Epithelial cell of proximal tubule (primary cell): ENCODE measurements around the gene TGM5. TPM values are rescaled to one million over a fixed set of nuclear protein-coding genes. Genes with fewer than 3 reads are reported as not detected.

ENCODE experiments used
- DNase-seq: peaks from one replicate; pipeline ENCODE4 v3.0.0-alpha.2; 2011; ENCODE audit warnings: low read depth
- H3K4me3 ChIP-seq: 2 replicates; pipeline ENCODE4 v1.5.1; 2011; ENCODE audit warnings: low read depth, mild to moderate bottlenecking, low read length
- total RNA-seq: library from RNA; depleted of rRNA; stranded (reverse); fragments of >200 nt; gene quantifications from 2 replicates; pipeline ENCODE4 v1.2.3, GENCODE V29; 2015
- TF ChIP-seq, protein P1 (sequence below): conservative IDR thresholded peaks from 2 replicates; pipeline ENCODE4 v1.5.1; 2012; ENCODE audit warnings: low read depth, mild to moderate bottlenecking, low read length

Gene TGM5
- total RNA-seq, 1 donor from 2014 or later = 0.06 TPM

DNA sequence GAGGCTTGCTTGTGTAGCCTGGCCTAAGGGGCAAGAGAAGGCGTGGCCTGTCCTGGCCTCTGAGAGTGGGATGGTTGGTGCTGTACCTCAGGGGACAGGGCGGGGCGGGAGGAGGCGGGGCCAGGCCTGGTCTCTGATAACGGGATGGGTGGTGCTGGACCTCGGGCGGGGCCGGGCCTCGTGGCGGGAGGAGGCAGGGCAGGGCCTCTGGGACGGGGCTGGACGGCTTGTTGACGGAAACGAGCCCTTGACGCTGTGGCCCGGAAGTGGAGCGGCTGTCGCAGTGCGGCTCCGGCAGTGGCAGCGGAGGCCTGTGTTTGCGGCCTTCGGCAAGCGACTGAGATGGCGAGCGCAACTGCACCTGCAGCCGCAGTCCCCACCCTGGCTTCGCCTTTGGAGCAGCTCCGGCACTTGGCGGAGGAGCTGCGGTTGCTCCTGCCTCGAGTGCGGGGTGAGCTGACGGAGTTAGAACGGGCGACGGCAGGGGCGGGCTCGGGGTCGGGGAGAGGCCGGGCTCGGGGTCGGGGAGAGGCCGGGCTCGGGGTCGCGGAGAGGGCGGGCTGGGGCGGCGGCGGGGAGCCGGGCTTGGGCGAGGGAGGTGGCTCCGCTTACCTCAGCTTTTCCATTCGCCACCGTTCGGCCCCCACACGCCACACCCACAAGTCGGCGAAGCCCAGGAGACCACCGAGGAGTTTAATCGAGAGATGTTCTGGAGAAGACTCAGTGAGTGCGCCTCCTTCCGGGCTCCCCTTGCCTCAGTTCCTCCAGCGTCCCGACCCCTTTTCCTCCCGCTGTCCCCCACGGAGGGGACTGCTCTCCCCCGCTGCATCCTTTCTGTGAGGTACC, 81.3 kb downstream of the TGM5 start, which contains the start of gene CCNDBP1:
Gene CCNDBP1, plus strand, starts transcription at position 247 of the 846 bp plus-strand sequence. Its CDS starts 96 bp downstream, at position 343.
- H3K4me3 ChIP-seq = peak within 1 kb of the TSS; percentile 94
- DNase-seq = no peak
- TF ChIP-seq, protein P1, sequence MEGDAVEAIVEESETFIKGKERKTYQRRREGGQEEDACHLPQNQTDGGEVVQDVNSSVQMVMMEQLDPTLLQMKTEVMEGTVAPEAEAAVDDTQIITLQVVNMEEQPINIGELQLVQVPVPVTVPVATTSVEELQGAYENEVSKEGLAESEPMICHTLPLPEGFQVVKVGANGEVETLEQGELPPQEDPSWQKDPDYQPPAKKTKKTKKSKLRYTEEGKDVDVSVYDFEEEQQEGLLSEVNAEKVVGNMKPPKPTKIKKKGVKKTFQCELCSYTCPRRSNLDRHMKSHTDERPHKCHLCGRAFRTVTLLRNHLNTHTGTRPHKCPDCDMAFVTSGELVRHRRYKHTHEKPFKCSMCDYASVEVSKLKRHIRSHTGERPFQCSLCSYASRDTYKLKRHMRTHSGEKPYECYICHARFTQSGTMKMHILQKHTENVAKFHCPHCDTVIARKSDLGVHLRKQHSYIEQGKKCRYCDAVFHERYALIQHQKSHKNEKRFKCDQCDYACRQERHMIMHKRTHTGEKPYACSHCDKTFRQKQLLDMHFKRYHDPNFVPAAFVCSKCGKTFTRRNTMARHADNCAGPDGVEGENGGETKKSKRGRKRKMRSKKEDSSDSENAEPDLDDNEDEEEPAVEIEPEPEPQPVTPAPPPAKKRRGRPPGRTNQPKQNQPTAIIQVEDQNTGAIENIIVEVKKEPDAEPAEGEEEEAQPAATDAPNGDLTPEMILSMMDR = peak; percentile 51

DNA sequence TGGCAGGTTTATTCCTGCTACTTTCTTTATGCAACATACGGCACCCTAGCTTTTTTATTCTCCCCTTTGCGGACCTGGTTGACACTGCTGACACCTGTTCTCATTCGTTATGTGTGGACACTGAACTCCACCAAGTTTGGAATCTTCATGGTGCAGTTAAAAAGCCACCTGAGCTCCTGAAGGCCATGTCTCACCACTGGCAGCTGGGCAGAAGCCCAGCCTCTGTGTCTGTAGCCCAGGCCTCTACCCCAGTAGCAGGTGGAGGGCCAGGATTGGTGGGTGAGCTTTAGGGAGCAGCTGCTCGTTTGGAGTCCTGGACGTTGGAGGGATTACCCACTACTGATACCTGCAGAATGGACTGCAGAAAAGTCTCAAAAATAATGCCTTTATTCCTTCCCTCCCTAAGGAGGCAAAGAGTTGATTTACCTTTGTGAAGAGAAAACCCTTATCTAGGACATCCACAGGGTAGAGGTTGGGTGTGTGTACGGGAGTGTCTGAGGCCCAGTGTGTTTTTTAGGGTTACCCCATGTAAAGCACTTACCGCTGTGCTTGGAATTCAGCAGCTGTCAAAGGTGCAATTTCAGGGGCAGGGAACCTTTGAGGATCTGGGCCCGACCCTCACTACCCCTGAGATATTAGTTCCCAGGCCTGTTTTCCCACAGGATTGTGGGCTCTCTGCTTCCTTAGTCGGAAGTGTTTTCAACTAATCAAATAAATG, 82.2 kb downstream of the TGM5 start:
- DNase-seq = no peak
- TF ChIP-seq, protein P1 = no peak
- no peak overlapping the region for H3K4me3 ChIP-seq

DNA sequence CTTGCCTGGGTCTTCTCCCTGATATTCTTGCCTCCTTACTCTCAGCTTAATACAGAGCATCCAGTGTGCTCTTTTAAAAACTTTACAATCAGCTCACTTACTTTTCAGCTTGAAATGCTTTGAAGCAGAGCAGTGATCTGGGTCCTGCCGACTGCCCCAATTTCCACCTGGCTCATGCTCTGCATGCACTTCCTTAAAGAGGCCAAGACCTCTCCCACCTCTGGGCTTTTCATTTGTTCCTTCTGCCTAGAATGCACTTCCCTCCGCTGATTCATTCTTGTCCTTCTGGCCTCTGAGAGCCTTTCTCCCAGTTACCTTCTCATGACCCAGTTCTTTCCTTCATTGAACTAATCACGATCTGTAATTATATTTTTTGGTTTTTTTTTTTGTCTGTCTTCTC, 83.5 kb downstream of the TGM5 start:
- TF ChIP-seq, protein P1 = no peak
- H3K4me3 ChIP-seq = no peak overlapping the region
- no peak for DNase-seq

Other genes with a start within 250 kb of the TGM5 start
- gene UBR1, start 160.9 kb downstream of the TGM5 start, total RNA-seq = 10.8 and 13.7 TPM in 2 replicates
- gene TMEM62, start 133.3 kb downstream of the TGM5 start, total RNA-seq = 21.8 and 22.6 TPM in 2 replicates
- gene CCNDBP1, start 81.5 kb downstream of the TGM5 start, total RNA-seq = 39.8 and 54.5 TPM in 2 replicates
- not detected in 2 replicates for gene EPB42, start 45.9 kb downstream of the TGM5 start, total RNA-seq
- gene TGM7, start 35.3 kb upstream of the TGM5 start, total RNA-seq = not detected in 2 replicates
- 3.1 and 7.6 TPM in 2 replicates for gene LCMT2, start 63.6 kb upstream of the TGM5 start, total RNA-seq
- 15.6 and 29.1 TPM in 2 replicates for gene ZSCAN29, start 104.1 kb upstream of the TGM5 start, total RNA-seq
- gene TUBGCP4, start 104.2 kb upstream of the TGM5 start, total RNA-seq = 12.7 and 15.2 TPM in 2 replicates
- gene TP53BP1, start 226.2 kb upstream of the TGM5 start, total RNA-seq = 17.5 and 28.8 TPM in 2 replicates